Muscle of back (tissue), 11 donors: ENCODE measurements around the gene TYSND1. TPM values are rescaled to one million over a fixed set of nuclear protein-coding genes. Genes with fewer than 3 reads are reported as not detected.
"Not testable (repeated sequence)": the region's sequence is repeated elsewhere in the genome, so short reads cannot be mapped to it uniquely, and the experiment has no call there.

Source experiments
- DNase-seq, 3 donors: peaks; one replicate each; pipeline versions ENCODE4 v3.0.0 to v3.0.0-alpha.2; 2013
- polyA plus RNA-seq, 10 donors: library from polyadenylated mRNA; unstranded; fragments of 120-200 nt; gene quantifications; one replicate each; pipeline ENCODE4 v1.2.1, GENCODE V29; 2013; ENCODE audit not compliant: insufficient read length in 10 of 10

Gene TYSND1
- polyA plus RNA-seq, 10 donors = 3.2 to 6.4 (median 4.6) TPM

GRCh38 chr10:70112071-70112470 is 34.4 kb downstream of the TYSND1 start:
- no peak for DNase-seq

- DNase-seq = no peak
Measured at GRCh38 chr10:70111496-70111895, 35.0 kb downstream of the TYSND1 start.

GRCh38 chr10:70109064-70109729 is 37.3 kb downstream of the TYSND1 start:
- DNase-seq = no peak

GRCh38 chr10:70106958-70107791 is 39.3 kb downstream of the TYSND1 start:
- DNase-seq = no peak

- no peak for DNase-seq
Measured at GRCh38 chr10:70101668-70102067, 44.8 kb downstream of the TYSND1 start.

- not testable (repeated sequence) for DNase-seq
Measured at GRCh38 chr10:70101068-70101562, 45.4 kb downstream of the TYSND1 start.

GRCh38 chr10:70098271-70098670 is 48.2 kb downstream of the TYSND1 start:
- DNase-seq = no peak

- DNase-seq = no peak
Measured at GRCh38 chr10:70097459-70097858, 49.0 kb downstream of the TYSND1 start.

- DNase-seq = no peak
Measured at GRCh38 chr10:70096705-70097420, 49.6 kb downstream of the TYSND1 start.

GRCh38 chr10:70096016-70096704 is 50.3 kb downstream of the TYSND1 start:
- DNase-seq = no peak

- no peak for DNase-seq
Measured at GRCh38 chr10:70094250-70094649, 52.2 kb downstream of the TYSND1 start.

- no peak for DNase-seq
Measured at GRCh38 chr10:70093335-70093944, 53.1 kb downstream of the TYSND1 start.

GRCh38 chr10:70092389-70092718 is 54.1 kb downstream of the TYSND1 start:
- no peak for DNase-seq

- no peak for DNase-seq
Measured at GRCh38 chr10:70090951-70091350, 55.5 kb downstream of the TYSND1 start.

- DNase-seq = no peak
Measured at GRCh38 chr10:70090013-70090412, 56.5 kb downstream of the TYSND1 start.

GRCh38 chr10:70088308-70088698 is 58.2 kb downstream of the TYSND1 start:
- no peak for DNase-seq

Other genes starting within 250 kb of the TYSND1 start
- 10 to 100 TPM; 12.1 to 38.2 (median 19.1) TPM for gene MACROH2A2, start 93.9 kb downstream of the TYSND1 start, polyA plus RNA-seq
- 1 to 10 TPM; 1.2 to 2.7 (median 2.3) TPM for gene AIFM2, start 13.9 kb downstream of the TYSND1 start, polyA plus RNA-seq
- gene SAR1A, start 23.8 kb upstream of the TYSND1 start, polyA plus RNA-seq = 100 to 1,000 TPM in 9 of 10 donors, 10 to 100 TPM in 1; 98.7 to 124 (median 113) TPM
- 100 to 1,000 TPM in 1 of 10 donors, 10 to 100 TPM in 9; 77.7 to 112 (median 84.3) TPM for gene PPA1, start 86.7 kb upstream of the TYSND1 start, polyA plus RNA-seq
- gene NPFFR1, start 137.3 kb upstream of the TYSND1 start, polyA plus RNA-seq = under 1 TPM; 0.03 to 0.08 (median 0.06) TPM
- gene LRRC20, start 235.9 kb upstream of the TYSND1 start, polyA plus RNA-seq = 10 to 100 TPM; 20.3 to 39.2 (median 32.9) TPM